Stimulated activated CD8-positive, alpha-beta memory T cell treated with anti-CD3 and anti-CD28 coated beads, Interleukin-4, amount 100 ng/mL, for 24 hours (primary cell): Measurements from ENCODE around the gene RILP.

Experiments used
- DNase-seq: peaks from one replicate; pipeline ENCODE4 v3.0.0-alpha.2; 2020; ENCODE audit warnings: low read depth

The RILP gene

GRCh38 chr17:1597861-1598342 is 51.8 kb downstream of the RILP start:
- no peak for DNase-seq
